ENCODE results near the gene RCAN3. TPM values are rescaled to one million over a fixed set of nuclear protein-coding genes. Genes with fewer than 3 reads are reported as not detected.

Gene RCAN3
- total and polyA plus RNA-seq, 7 donors: 3.0 to 19.1 (median 6.4) TPM

DNA sequence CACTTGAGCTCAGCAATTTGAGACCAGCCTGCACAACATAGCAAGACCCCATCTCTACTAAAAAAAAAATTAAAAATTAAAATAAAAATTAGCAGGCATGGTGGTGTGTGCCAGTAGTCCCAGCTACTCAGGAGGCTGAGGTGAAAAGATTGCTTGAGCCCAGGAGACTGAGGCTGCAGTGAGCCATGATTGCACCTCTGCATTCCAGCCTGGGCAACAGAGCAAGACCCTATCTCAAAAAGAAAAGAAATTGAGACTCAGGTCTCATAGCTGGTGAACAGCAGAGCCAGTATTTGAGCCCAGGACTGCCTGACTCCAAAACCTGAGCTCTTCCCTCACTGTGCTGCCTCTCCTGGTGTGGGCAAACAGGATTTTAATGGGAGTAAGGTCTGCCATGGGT, 28.4 kb upstream of the RCAN3 start:
- intact Hi-C loops (cut with DNase I): no loop called here
- TF ChIP-seq POLR2A (IDR thresholded peaks at IDR 0.05) (no peak), EP300 (IDR thresholded peaks at IDR 0.05) (no peak), POLR2AphosphoS5 (IDR thresholded peaks at IDR 0.05) (no peak)
- TF ChIP-seq, protein P1, sequence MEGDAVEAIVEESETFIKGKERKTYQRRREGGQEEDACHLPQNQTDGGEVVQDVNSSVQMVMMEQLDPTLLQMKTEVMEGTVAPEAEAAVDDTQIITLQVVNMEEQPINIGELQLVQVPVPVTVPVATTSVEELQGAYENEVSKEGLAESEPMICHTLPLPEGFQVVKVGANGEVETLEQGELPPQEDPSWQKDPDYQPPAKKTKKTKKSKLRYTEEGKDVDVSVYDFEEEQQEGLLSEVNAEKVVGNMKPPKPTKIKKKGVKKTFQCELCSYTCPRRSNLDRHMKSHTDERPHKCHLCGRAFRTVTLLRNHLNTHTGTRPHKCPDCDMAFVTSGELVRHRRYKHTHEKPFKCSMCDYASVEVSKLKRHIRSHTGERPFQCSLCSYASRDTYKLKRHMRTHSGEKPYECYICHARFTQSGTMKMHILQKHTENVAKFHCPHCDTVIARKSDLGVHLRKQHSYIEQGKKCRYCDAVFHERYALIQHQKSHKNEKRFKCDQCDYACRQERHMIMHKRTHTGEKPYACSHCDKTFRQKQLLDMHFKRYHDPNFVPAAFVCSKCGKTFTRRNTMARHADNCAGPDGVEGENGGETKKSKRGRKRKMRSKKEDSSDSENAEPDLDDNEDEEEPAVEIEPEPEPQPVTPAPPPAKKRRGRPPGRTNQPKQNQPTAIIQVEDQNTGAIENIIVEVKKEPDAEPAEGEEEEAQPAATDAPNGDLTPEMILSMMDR (IDR thresholded peaks at IDR 0.05): no peak
- DNase-seq: no peak

DNA sequence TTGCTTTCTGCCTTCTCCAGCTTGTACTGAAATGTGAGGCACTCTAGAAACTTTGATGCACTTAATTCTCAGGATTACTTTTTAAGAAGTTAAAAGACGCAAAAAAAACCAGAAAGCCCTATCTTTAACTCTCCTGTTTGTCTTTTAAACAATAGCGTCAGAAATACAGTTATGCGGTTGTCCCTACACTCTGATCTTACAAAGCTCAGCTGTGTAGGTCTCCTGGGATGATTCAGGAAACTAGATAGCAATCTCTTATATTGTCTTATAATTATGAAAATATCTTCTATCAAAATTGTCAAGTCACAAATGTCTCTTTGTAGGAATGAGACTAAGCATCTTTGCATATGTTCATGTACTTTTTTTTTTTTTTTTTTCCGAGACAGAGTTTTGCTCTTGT, 26.9 kb upstream of the RCAN3 start:
- no peak overlapping the region for H3K4me3 ChIP-seq
- no peaks in the 10 kb centered on the region for H3K4me1 ChIP-seq
- TF ChIP-seq POLR2A (IDR thresholded peaks at IDR 0.05) (no peak), EP300 (IDR thresholded peaks at IDR 0.05) (no peak), POLR2AphosphoS5 (IDR thresholded peaks at IDR 0.05) (no peak)
- TF ChIP-seq, protein P1 (IDR thresholded peaks at IDR 0.05): no peak
- 71 to 76% methylated on average over 4 of the region's 4 CpGs for WGBS, 2 donors
- no peaks in the 10 kb centered on the region for H3K9me3 ChIP-seq
- no peaks in the 10 kb centered on the region for H3K36me3 ChIP-seq
- no peak for DNase-seq
- intact Hi-C loops (cut with DNase I): no loop called here
- H3K27ac ChIP-seq: no peak overlapping the region
- no peaks in the 10 kb centered on the region for H3K27me3 ChIP-seq

More for the DNA sequence above, 28.4 kb upstream of the RCAN3 start:
- H3K4me3 ChIP-seq: no peak overlapping the region
- H3K9me3 ChIP-seq: no peaks in the 10 kb centered on the region
- H3K27ac ChIP-seq: no peak overlapping the region
- no peaks in the 10 kb centered on the region for H3K4me1 ChIP-seq
- peaks cover 0 to 11% (median 2%) of the 10 kb centered on the region in 4 donors for H3K36me3 ChIP-seq
- no peaks in the 10 kb centered on the region for H3K27me3 ChIP-seq

DNA sequence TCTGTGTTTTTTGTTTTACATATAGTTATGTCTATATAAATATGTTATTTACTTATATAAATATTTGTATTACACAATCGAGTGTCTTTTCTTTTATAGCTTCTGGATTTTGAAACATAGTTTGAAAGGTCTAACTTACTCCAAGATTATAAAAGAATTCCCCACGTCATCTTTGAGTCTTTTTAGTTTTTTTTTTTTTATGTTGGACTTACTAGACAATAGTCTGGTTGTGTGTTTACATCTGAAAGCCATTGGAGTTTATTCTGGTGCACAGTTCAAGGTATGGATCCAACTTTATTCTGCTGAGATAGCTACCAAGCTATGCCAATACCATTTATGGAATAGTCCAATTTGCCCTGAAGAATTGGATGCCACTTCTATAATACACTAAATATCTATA, 26.1 kb upstream of the RCAN3 start:
- no peak overlapping the region for H3K4me3 ChIP-seq
- H3K4me1 ChIP-seq: no peaks in the 10 kb centered on the region
- intact Hi-C loops (cut with DNase I): no loop called here
- no peak for TF ChIP-seq EP300 (IDR thresholded peaks at IDR 0.05)
- TF ChIP-seq, protein P1 (IDR thresholded peaks at IDR 0.05): no peak
- TF ChIP-seq POLR2A (IDR thresholded peaks at IDR 0.05): no peak
- no peak for TF ChIP-seq POLR2AphosphoS5 (IDR thresholded peaks at IDR 0.05)
- H3K27ac ChIP-seq: no peak overlapping the region
- DNase-seq: no peak
- no peaks in the 10 kb centered on the region for H3K27me3 ChIP-seq
- no peaks in the 10 kb centered on the region for H3K36me3 ChIP-seq
- H3K9me3 ChIP-seq: no peaks in the 10 kb centered on the region
- 10 to 50% methylated on average over 2 of the region's 2 CpGs for WGBS, 2 donors

DNA sequence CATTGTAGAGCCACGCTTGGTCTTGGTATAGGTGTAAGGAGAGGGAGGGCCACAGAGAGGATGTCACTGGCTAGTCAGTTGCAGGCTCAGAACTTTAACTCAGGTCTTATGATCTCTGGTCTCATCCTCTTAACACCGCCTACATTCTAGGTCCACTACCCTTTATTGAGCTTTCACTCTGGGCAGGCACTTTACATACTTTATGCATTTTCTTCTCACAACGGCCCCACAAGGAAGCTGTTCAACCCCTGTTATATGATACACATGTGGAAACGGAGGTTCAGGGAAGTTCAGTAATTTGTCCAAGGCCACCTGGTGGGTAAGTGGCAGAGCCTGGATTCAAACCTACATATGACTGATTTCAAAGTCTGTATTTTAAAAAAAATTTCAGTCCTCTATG, 25.3 kb upstream of the RCAN3 start:
- Histone ChIP-seq H3K4me1 (no peaks in the 10 kb centered on the region), H3K9me3 (no peaks in the 10 kb centered on the region), H3K36me3 (no peaks in the 10 kb centered on the region), H3K4me3 (no peak overlapping the region), H3K27ac (no peak overlapping the region), H3K27me3 (no peaks in the 10 kb centered on the region)
- 68 to 86% methylated on average over 4 of the region's 4 CpGs for WGBS, 2 donors
- intact Hi-C loops (cut with DNase I): no loop called here
- TF ChIP-seq EP300 (IDR thresholded peaks at IDR 0.05) (no peak), POLR2A (IDR thresholded peaks at IDR 0.05) (no peak), POLR2AphosphoS5 (IDR thresholded peaks at IDR 0.05) (no peak)
- TF ChIP-seq, protein P1 (IDR thresholded peaks at IDR 0.05): no peak
- DNase-seq: no peak

DNA sequence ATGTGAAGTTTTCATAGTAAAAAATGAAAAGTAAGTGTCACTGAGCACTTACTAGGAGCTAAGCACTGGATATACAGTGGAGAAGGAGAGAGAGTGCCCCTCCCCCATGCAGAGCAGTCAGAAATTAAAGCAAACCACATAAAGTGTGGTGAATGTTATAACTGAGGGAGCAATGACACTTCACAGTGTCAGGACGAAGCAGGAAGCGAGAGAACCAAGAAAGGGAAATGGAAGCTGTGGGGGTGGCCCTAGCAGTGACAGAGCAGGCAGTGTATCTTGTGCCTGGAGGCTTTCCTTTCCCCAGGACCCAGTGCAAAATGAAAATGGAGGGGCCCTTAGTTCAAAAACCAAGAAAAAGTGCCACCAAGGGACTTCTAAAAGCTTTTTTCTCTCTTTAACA, 21.5 kb upstream of the RCAN3 start:
- Histone ChIP-seq H3K9me3 (no peaks in the 10 kb centered on the region), H3K27ac (no peak overlapping the region), H3K4me1 (no peaks in the 10 kb centered on the region), H3K36me3 (no peaks in the 10 kb centered on the region), H3K27me3 (no peaks in the 10 kb centered on the region), H3K4me3 (no peak overlapping the region)
- TF ChIP-seq, protein P1 (IDR thresholded peaks at IDR 0.05): no peak
- TF ChIP-seq POLR2AphosphoS5 (IDR thresholded peaks at IDR 0.05) (no peak), EP300 (IDR thresholded peaks at IDR 0.05) (no peak), POLR2A (IDR thresholded peaks at IDR 0.05) (no peak)
- intact Hi-C loops (cut with DNase I): no loop called here
- no peak for DNase-seq
- 35 to 74% methylated on average over 2 of the region's 2 CpGs for WGBS, 2 donors

Measured in sigmoid colon (tissue), 7 donors.